Neural progenitor cell (in vitro differentiated cells): Measurements from ENCODE around the gene VSIG1. TPM values are rescaled to one million over a fixed set of nuclear protein-coding genes. Genes with fewer than 3 reads are reported as not detected.

Source experiments
- DNase-seq: peaks from one replicate; pipeline ENCODE4 v3.0.0-alpha.2; 2016; ENCODE audit warnings: low spot score
- H2AFZ ChIP-seq: fragments of 200-600 bp; sonication (generic); replicated peaks from 2 replicates; pipeline ENCODE4 v1.6.1; 2016; ENCODE audit warnings: antibody characterized with exemption
- H3F3A ChIP-seq: fragments of 200-600 bp; sonication (generic); 2 replicates; pipeline ENCODE4 v1.6.1; 2016; ENCODE audit warnings: antibody characterized with exemption, low read depth
- H3K27ac ChIP-seq: fragments of 200-600 bp; sonication (generic); 2 replicates; pipeline ENCODE4 v1.5.1; 2016; ENCODE audit warnings: mild to moderate bottlenecking
- H3K27me3 ChIP-seq: fragments of 200-600 bp; sonication (generic); 2 replicates; pipeline ENCODE4 v1.6.1; 2016; ENCODE audit warnings: mild to moderate bottlenecking, moderate library complexity
- H3K36me3 ChIP-seq: fragments of 200-600 bp; sonication (generic); 2 replicates; pipeline ENCODE4 v1.5.1; 2016
- H3K4me1 ChIP-seq: fragments of 200-600 bp; sonication (generic); 2 replicates; pipeline ENCODE4 v1.6.1; 2016; ENCODE audit warnings: mixed run types
- H3K4me2 ChIP-seq: fragments of 200-600 bp; sonication (generic); 2 replicates; pipeline ENCODE4 v1.6.1; 2016
- H3K4me3 ChIP-seq: fragments of 200-600 bp; sonication (generic); 2 replicates; pipeline ENCODE4 v1.5.1; 2016
- H3K79me2 ChIP-seq: fragments of 200-600 bp; sonication (generic); 2 replicates; pipeline ENCODE4 v1.6.1; 2016; ENCODE audit warnings: low read depth
- H3K9ac ChIP-seq: fragments of 200-600 bp; sonication (generic); 2 replicates; pipeline ENCODE4 v1.6.1; 2016
- H3K9me3 ChIP-seq: fragments of 200-600 bp; sonication (generic); 2 replicates; pipeline ENCODE4 v1.5.1; 2016; ENCODE audit warnings: low read depth
- H4K20me1 ChIP-seq: fragments of 200-600 bp; sonication (generic); 2 replicates; pipeline ENCODE4 v1.6.1; 2016; ENCODE audit warnings: low read depth
- H3K27ac Mint-ChIP-seq: 3 replicates; pipeline ENCODE4 v1.8.0; 2021; ENCODE audit warnings: mixed read lengths
- H3K27me3 Mint-ChIP-seq: 2 replicates; pipeline ENCODE4 v1.8.0; 2022; ENCODE audit warnings: low read depth, mild to moderate bottlenecking, inconsistent platforms, moderate library complexity, mixed read lengths; ENCODE audit not compliant: insufficient read depth
- H3K36me3 Mint-ChIP-seq: 3 replicates; pipeline ENCODE4 v1.8.0; 2021; ENCODE audit warnings: mixed read lengths
- H3K4me1 Mint-ChIP-seq: 3 replicates; pipeline ENCODE4 v1.8.0; 2021; ENCODE audit warnings: mixed read lengths
- H3K4me3 Mint-ChIP-seq: 3 replicates; pipeline ENCODE4 v1.8.0; 2021; ENCODE audit warnings: mild to moderate bottlenecking, moderate library complexity, mixed read lengths
- H3K9me3 Mint-ChIP-seq: 3 replicates; pipeline ENCODE4 v1.8.0; 2020; ENCODE audit warnings: mixed read lengths
- EZH2 ChIP-seq: fragments of 200-600 bp; sonication (generic); IDR thresholded peaks from 2 replicates; pipeline ENCODE4 v1.6.1; 2017; ENCODE audit warnings: antibody characterized with exemption, mild to moderate bottlenecking, moderate library complexity
- EZH2phosphoT487 ChIP-seq: fragments of 200-600 bp; sonication (generic); IDR thresholded peaks from 2 replicates; pipeline ENCODE4 v1.6.1; 2017; ENCODE audit warnings: antibody characterized with exemption
- total RNA-seq: library from RNA; depleted of rRNA; stranded (reverse); fragments of >200 nt; gene quantifications from 2 replicates; pipeline ENCODE4 v1.2.3, GENCODE V29; 2015; ENCODE audit warnings: low replicate concordance
- TF ChIP-seq, protein P1 (sequence below): fragments of 200-600 bp; sonication (generic); IDR thresholded peaks from 2 replicates; pipeline ENCODE4 v1.5.1; 2017; ENCODE audit warnings: antibody characterized with exemption, mild to moderate bottlenecking

The VSIG1 gene
- total RNA-seq, 1 donor from 2014 or later: 0.22 TPM

- H3K27ac Mint-ChIP-seq: no peak overlapping the region
- H3K36me3 Mint-ChIP-seq: no peaks in the 10 kb centered on the region
- H3K36me3 ChIP-seq: no peaks in the 10 kb centered on the region
- peak overlapping the region; percentile 22 for H2AFZ ChIP-seq
- H3K27me3 ChIP-seq: no peaks in the 10 kb centered on the region
- no peak overlapping the region for H3K27ac ChIP-seq
- H3K27me3 Mint-ChIP-seq: no peaks in the 10 kb centered on the region
- DNase-seq: no peak
- H3K4me2 ChIP-seq: no peak overlapping the region
- no peaks in the 10 kb centered on the region for H3K9me3 ChIP-seq
- TF ChIP-seq, protein P1, sequence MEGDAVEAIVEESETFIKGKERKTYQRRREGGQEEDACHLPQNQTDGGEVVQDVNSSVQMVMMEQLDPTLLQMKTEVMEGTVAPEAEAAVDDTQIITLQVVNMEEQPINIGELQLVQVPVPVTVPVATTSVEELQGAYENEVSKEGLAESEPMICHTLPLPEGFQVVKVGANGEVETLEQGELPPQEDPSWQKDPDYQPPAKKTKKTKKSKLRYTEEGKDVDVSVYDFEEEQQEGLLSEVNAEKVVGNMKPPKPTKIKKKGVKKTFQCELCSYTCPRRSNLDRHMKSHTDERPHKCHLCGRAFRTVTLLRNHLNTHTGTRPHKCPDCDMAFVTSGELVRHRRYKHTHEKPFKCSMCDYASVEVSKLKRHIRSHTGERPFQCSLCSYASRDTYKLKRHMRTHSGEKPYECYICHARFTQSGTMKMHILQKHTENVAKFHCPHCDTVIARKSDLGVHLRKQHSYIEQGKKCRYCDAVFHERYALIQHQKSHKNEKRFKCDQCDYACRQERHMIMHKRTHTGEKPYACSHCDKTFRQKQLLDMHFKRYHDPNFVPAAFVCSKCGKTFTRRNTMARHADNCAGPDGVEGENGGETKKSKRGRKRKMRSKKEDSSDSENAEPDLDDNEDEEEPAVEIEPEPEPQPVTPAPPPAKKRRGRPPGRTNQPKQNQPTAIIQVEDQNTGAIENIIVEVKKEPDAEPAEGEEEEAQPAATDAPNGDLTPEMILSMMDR: no peak
- TF ChIP-seq EZH2 (no peak), EZH2phosphoT487 (no peak)
- no peaks in the 10 kb centered on the region for H3F3A ChIP-seq
- peaks cover 7% of the 10 kb centered on the region for H3K4me1 ChIP-seq
- no peak overlapping the region for H3K4me3 ChIP-seq
- no peaks in the 10 kb centered on the region for H3K79me2 ChIP-seq
- H3K9ac ChIP-seq: no peak overlapping the region
- no peaks in the 10 kb centered on the region for H4K20me1 ChIP-seq
- H3K9me3 Mint-ChIP-seq: no peaks in the 10 kb centered on the region
- H3K4me3 Mint-ChIP-seq: no peak overlapping the region
- peaks cover 12% of the 10 kb centered on the region for H3K4me1 Mint-ChIP-seq
These were observed 10.7 kb downstream of the VSIG1 start for GRCh38 chrX:108055546-108055945.

DNA sequence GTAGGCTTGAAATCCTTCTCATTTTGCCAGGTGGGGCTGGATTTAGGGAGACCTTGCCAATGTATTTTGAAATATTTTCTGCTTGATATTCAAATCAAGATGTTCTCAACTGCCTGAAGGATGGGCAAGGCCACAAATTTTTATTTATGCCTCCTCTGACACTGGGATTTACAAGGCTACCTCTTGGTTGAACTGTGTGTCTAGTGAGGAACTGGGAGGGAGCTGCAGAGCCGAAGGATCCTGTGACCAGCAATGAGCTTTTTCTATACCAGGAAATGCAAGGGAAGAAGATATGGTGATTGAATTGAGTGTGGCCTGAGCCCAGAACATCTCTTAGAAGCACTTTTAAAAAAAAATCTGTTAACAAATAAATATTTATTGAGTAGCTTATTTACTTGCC lies 14.9 kb downstream of the VSIG1 start:
- no peak overlapping the region for H3K4me3 Mint-ChIP-seq
- Histone ChIP-seq H3K4me3 (no peak overlapping the region), H3K79me2 (no peaks in the 10 kb centered on the region), H3K4me2 (no peak overlapping the region), H3K9ac (no peak overlapping the region), H3K36me3 (no peaks in the 10 kb centered on the region), H3F3A (no peaks in the 10 kb centered on the region), H3K27ac (no peak overlapping the region), H3K9me3 (no peaks in the 10 kb centered on the region), H3K4me1 (peaks cover 15% of the 10 kb centered on the region), H2AFZ (no peak overlapping the region), H3K27me3 (no peaks in the 10 kb centered on the region), H4K20me1 (no peaks in the 10 kb centered on the region)
- no peaks in the 10 kb centered on the region for H3K36me3 Mint-ChIP-seq
- H3K4me1 Mint-ChIP-seq: peaks cover 16% of the 10 kb centered on the region
- TF ChIP-seq EZH2 (no peak), EZH2phosphoT487 (no peak)
- TF ChIP-seq, protein P1: no peak
- no peak overlapping the region for H3K27ac Mint-ChIP-seq
- no peak for DNase-seq
- H3K9me3 Mint-ChIP-seq: no peaks in the 10 kb centered on the region
- peaks cover 6% of the 10 kb centered on the region for H3K27me3 Mint-ChIP-seq

GRCh38 chrX:108064001-108064400 lies 19.1 kb downstream of the VSIG1 start:
- Histone ChIP-seq H4K20me1 (no peaks in the 10 kb centered on the region), H3K79me2 (no peaks in the 10 kb centered on the region), H3K9me3 (no peaks in the 10 kb centered on the region), H3K27me3 (no peaks in the 10 kb centered on the region), H2AFZ (no peak overlapping the region), H3K4me2 (peak overlapping the region; percentile 6), H3K36me3 (no peaks in the 10 kb centered on the region), H3K27ac (no peak overlapping the region), H3K9ac (no peak overlapping the region), H3K4me3 (no peak overlapping the region), H3F3A (no peaks in the 10 kb centered on the region), H3K4me1 (peaks cover 13% of the 10 kb centered on the region)
- no peak overlapping the region for H3K4me3 Mint-ChIP-seq
- no peak for DNase-seq
- TF ChIP-seq EZH2phosphoT487: no peak
- TF ChIP-seq, protein P1: no peak
- TF ChIP-seq EZH2: no peak
- H3K27me3 Mint-ChIP-seq: peaks cover 6% of the 10 kb centered on the region
- peaks cover 5% of the 10 kb centered on the region for H3K4me1 Mint-ChIP-seq
- H3K27ac Mint-ChIP-seq: no peak overlapping the region
- H3K36me3 Mint-ChIP-seq: no peaks in the 10 kb centered on the region
- no peaks in the 10 kb centered on the region for H3K9me3 Mint-ChIP-seq
